GM12878 (cell line): ENCODE measurements around the gene MSL2. TPM values are rescaled to one million over a fixed set of nuclear protein-coding genes. Genes with fewer than 3 reads are reported as not detected.
A peak's percentile ranks its signal among the peaks of the same experiment; 100 is the strongest.

Experiments used
- ATAC-seq: fragments of 200-7000 bp; cut with Tn5 transposase; 3 replicates; pipeline ENCODE4 v1.9.1; 2020; ENCODE audit warnings: mild to moderate bottlenecking, moderate library complexity
- BruUV-seq: library from RNA; stranded (reverse); fragments of 400-500 nt; replicated peaks from 2 replicates; lab custom pipeline; 2021; lab: Mats Ljungman, UMichigan
- CTCF ChIA-PET: fragments of 300-600 bp; sonication (Branson Sonifier 250); formaldehyde crosslinking; extraction: SDS; loops from one replicate; lab custom pipeline; 2021; ENCODE audit warnings: inconsistent platforms; lab: Yijun Ruan, JAX
- POLR2A ChIA-PET: fragments of 350-600 bp; formaldehyde crosslinking; extraction: SDS; loops from one replicate; lab custom pipeline; 2021; ENCODE audit warnings: inconsistent platforms; lab: Charles Lee
- RAD21 ChIA-PET: fragments of 300-600 bp; sonication (Branson Sonifier 250); formaldehyde crosslinking; loops from one replicate; lab custom pipeline; 2023; ENCODE audit warnings: antibody characterized with exemption; ENCODE audit not compliant: unreplicated experiment; lab: Charles Lee
- SMC1A ChIA-PET: fragments of 300-600 bp; sonication (Branson Sonifier 250); formaldehyde crosslinking; loops from one replicate; lab custom pipeline; 2023; ENCODE audit not compliant: unreplicated experiment, uncharacterized antibody; lab: Charles Lee
- DNase-seq: peaks from one replicate; pipeline ENCODE4 v3.0.0-alpha.2; 2011; ENCODE audit warnings: low read depth, low spot score
- FAIRE-seq: peaks from 3 replicates; lab custom pipeline; 2011; peaks lifted over from hg19 to GRCh38; lab: Jason Lieb, UNC
- H2AFZ ChIP-seq: 2 replicates; pipeline ENCODE4 v1.6.0; 2011; ENCODE audit warnings: low read depth, low read length, control low read depth; ENCODE audit not compliant: control insufficient read depth
- H3K27ac ChIP-seq: 2 replicates; pipeline ENCODE4 v1.5.1; 2011; ENCODE audit warnings: control low read depth; ENCODE audit not compliant: control insufficient read depth, insufficient read depth
- H3K27me3 ChIP-seq, 2 experiments: replicated peaks in 1 of 2; 2 replicates each; pipeline versions ENCODE4 v1.6.0 to v1.6.1; 2011; ENCODE audit warnings: low read length in 1 of 2; ENCODE audit not compliant: control insufficient read depth in 2 of 2, insufficient read depth in 2 of 2
- H3K36me3 ChIP-seq, 2 experiments: 2 replicates each; pipeline ENCODE4 v1.5.1; 2011; ENCODE audit warnings: low read length in 1 of 2; ENCODE audit not compliant: control insufficient read depth in 2 of 2, insufficient read depth in 2 of 2
- H3K4me1 ChIP-seq: 2 replicates; pipeline ENCODE4 v1.6.1; 2011; ENCODE audit warnings: mild to moderate bottlenecking, low read length, moderate library complexity, mixed read lengths; ENCODE audit not compliant: control insufficient read depth, insufficient read depth
- H3K4me2 ChIP-seq: 2 replicates; pipeline ENCODE4 v1.6.0; 2011; ENCODE audit warnings: control low read depth; ENCODE audit not compliant: control insufficient read depth, insufficient read depth
- H3K4me3 ChIP-seq: fragments of 200-600 bp; sonication (generic); 2 replicates; pipeline ENCODE4 v1.5.1; 2016
- H3K79me2 ChIP-seq: 2 replicates; pipeline ENCODE4 v1.6.0; 2011; ENCODE audit warnings: low read length; ENCODE audit not compliant: control insufficient read depth, insufficient read depth
- H3K9ac ChIP-seq: 2 replicates; pipeline ENCODE4 v1.8.0; 2011; ENCODE audit warnings: low read length, control low read depth, mixed read lengths; ENCODE audit not compliant: control insufficient read depth, insufficient read depth
- H3K9me3 ChIP-seq: replicated peaks from 3 replicates; pipeline ENCODE4 v1.5.1; 2011; ENCODE audit warnings: mild to moderate bottlenecking, low read length; ENCODE audit not compliant: control insufficient read depth, insufficient read depth
- H4K20me1 ChIP-seq: 2 replicates; pipeline ENCODE4 v1.6.0; 2011; ENCODE audit not compliant: control insufficient read depth, insufficient read depth
- CUX1 ChIP-seq: IDR thresholded peaks from 2 replicates; pipeline ENCODE4 v1.6.1; 2012; ENCODE audit warnings: improper control_type of control experiment, low read depth, low read length; ENCODE audit not compliant: insufficient replicate concordance
- EGR1 ChIP-seq, 2 experiments: IDR thresholded peaks; 1 replicate in 1 of 2; 2 replicates in 1 of 2; pipeline ENCODE4 v1.6.1; 2011 to 2012; ENCODE audit warnings: low read depth in 2 of 2, low read length in 2 of 2, borderline replicate concordance in 1 of 2, mild to moderate bottlenecking in 1 of 2, moderate library complexity in 1 of 2
- IRF3 ChIP-seq: fragments of 450-650 bp; IDR thresholded peaks from 2 replicates; pipeline ENCODE4 v1.6.1; 2014; ENCODE audit warnings: mild to moderate bottlenecking
- MLLT1 ChIP-seq: fragments of 450-650 bp; IDR thresholded peaks from 2 replicates; pipeline ENCODE4 v1.6.1; 2016; ENCODE audit warnings: mild to moderate bottlenecking
- RUNX3 ChIP-seq: IDR thresholded peaks from 2 replicates; pipeline ENCODE4 v1.6.1; 2012; ENCODE audit warnings: low read length, inconsistent platforms
- WGBS: methylation state at CpG from one replicate; pipeline ENCODE4 v1.1.6; 2016; ENCODE audit warnings: low lambda C conversion rate; ENCODE audit not compliant: insufficient replicate concordance, insufficient coverage; ENCODE audit errors: missing lambda C conversion rate; 5-methylcytosine and 5-hydroxymethylcytosine counted together
- in situ Hi-C: fragments of 300-500 bp; cut with MboI; formaldehyde crosslinking; loops from 9 replicates; pipeline ENCODE4 v1.14.3; 2018; ENCODE audit warnings: mixed read lengths
- intact Hi-C: fragments of 100-400 bp; cut with micrococcal nuclease; formaldehyde crosslinking; loops from one replicate; pipeline ENCODE4 v1.14.2; 2022; ENCODE audit not compliant: unreplicated experiment
- polyA plus RNA-seq, 11 experiments: library from polyadenylated mRNA; depleted of rRNA in 4 of 11; unstranded in 6 of 11; stranded (reverse) in 5 of 11; fragments of >200 nt; fragmentation: Nextera tagmentation in 4 of 11; fragmentation: Illumina TruSeq in 1 of 11; extraction: Ambion mirVana in 4 of 11; extraction: Trizol in 1 of 11; gene quantifications; 1 replicate in 1 of 11; 2 replicates in 10 of 11; pipeline versions ENCODE4 v1.2.1 to v1.2.3, GENCODE V29; 2011 to 2016; ENCODE audit warnings: inconsistent platforms in 2 of 11, missing spikeins in 2 of 11, low read depth in 1 of 11
- total RNA-seq, 4 experiments: library from RNA; depleted of rRNA in 3 of 4; stranded (reverse); fragments of >200 nt in 3 of 4; fragmentation: Illumina TruSeq in 1 of 4; extraction: Trizol in 1 of 4; gene quantifications; 2 replicates each; pipeline versions ENCODE4 v1.2.1 to v1.2.3, GENCODE V29; 2013 to 2021

MSL2 gene
- total and polyA plus RNA-seq, 10 of the 15 experiments (the other 5 are each of a cell fraction or from before 2014, with no cell fraction given), result 3.5 to 31.7 (median 10.5) TPM

GRCh38 chr3:136189859-136190617, 6.1 kb downstream of the MSL2 start (continued):
- TF ChIP-seq CUX1 (no peak), RUNX3 (no peak), EGR1 (IDR thresholded peaks at IDR 0.05; ENCODE audit: borderline replicate concordance in 1 of 2, low read depth in 2 of 2, low read length in 2 of 2) (no peak)

GRCh38 chr3:136189043-136189442, 7.1 kb downstream of the MSL2 start:
- BruUV-seq, result no TSS peak
- CTCF ChIA-PET, result interaction anchor here (0.9 to 1.6 kb wide), 3 partner anchors 203 to 825 kb away, joined by 3 to 4 read pairs (median 3); no protein-coding TSS in a partner anchor
- FAIRE-seq, result no peak

More at GRCh38 chr3:136189043-136189442, 7.1 kb downstream of the MSL2 start:
- ATAC-seq, result no peak
- Histone ChIP-seq H3K27ac (no peak overlapping the region), H3K4me3 (no peak overlapping the region), H3K9me3 (no peaks in the 10 kb centered on the region; the same call in 2 of the 3 replicates), H3K4me2 (peak overlapping the region; percentile 38), H2AFZ (no peak overlapping the region), H3K9ac (no peak overlapping the region), H3K36me3 (peaks cover 0 to 2% of the 10 kb centered on the region in 2 experiments; a peak in 1 of 4 replicates), H3K79me2 (peaks cover 100% of the 10 kb centered on the region), H3K27me3 (no peaks in the 10 kb centered on the region), H3K4me1 (peaks cover 4% of the 10 kb centered on the region; the same call in 1 of the 2 replicates), H4K20me1 (peaks cover 18% of the 10 kb centered on the region)
- WGBS, result 17% methylated on average over 2 of the region's 5 CpGs
- no peak for DNase-seq
- RAD21 ChIA-PET, result interaction anchor here (1.1 kb wide), 1 partner anchor 563 kb away, joined by 3 read pairs; the partner anchor contains the start of gene STAG1
- intact Hi-C loops, result no loop called here
- SMC1A ChIA-PET, result interaction anchor here (1.2 to 1.5 kb wide), 3 partner anchors 16 to 63 kb away, joined by 3 to 4 read pairs (median 3); no protein-coding TSS in a partner anchor
- no peak for TF ChIP-seq IRF3
- TF ChIP-seq MLLT1, result peak; percentile 57
- POLR2A ChIA-PET, result interaction anchor here (0.6 to 3.9 kb wide), 4 partner anchors 8 to 557 kb away, joined by 3 to 14 read pairs (median 6); partner anchors contain the start of gene MSL2
- in situ Hi-C loops, result loop anchor here (5.0 kb wide), 1 partner anchor 558 kb away; no protein-coding TSS in a partner anchor
